Osteocyte (in vitro differentiated cells): Measurements from ENCODE around the gene DNAI1. TPM values are rescaled to one million over a fixed set of nuclear protein-coding genes. Genes with fewer than 3 reads are reported as not detected.

ENCODE experiments used
- DNase-seq: peaks from one replicate; pipeline ENCODE4 v3.0.0; 2021; ENCODE audit warnings: mixed read lengths; ENCODE audit not compliant: unreplicated experiment; ENCODE audit errors: extremely low spot score
- H3K27ac Mint-ChIP-seq: one replicate; pipeline ENCODE4 v1.8.0; 2021; ENCODE audit warnings: mild to moderate bottlenecking, mixed read lengths; ENCODE audit not compliant: unreplicated experiment
- H3K27me3 Mint-ChIP-seq: one replicate; pipeline ENCODE4 v1.8.0; 2021; ENCODE audit warnings: mixed read lengths; ENCODE audit not compliant: unreplicated experiment
- H3K36me3 Mint-ChIP-seq: one replicate; pipeline ENCODE4 v1.8.0; 2021; ENCODE audit warnings: mixed read lengths; ENCODE audit not compliant: unreplicated experiment
- H3K4me1 Mint-ChIP-seq: one replicate; pipeline ENCODE4 v1.8.0; 2021; ENCODE audit warnings: mixed read lengths; ENCODE audit not compliant: unreplicated experiment
- H3K4me3 Mint-ChIP-seq: one replicate; pipeline ENCODE4 v1.8.0; 2021; ENCODE audit warnings: mild to moderate bottlenecking, moderate library complexity, mixed read lengths; ENCODE audit not compliant: unreplicated experiment
- H3K9me3 Mint-ChIP-seq: one replicate; pipeline ENCODE4 v1.8.0; 2021; ENCODE audit warnings: mixed read lengths; ENCODE audit not compliant: unreplicated experiment
- CTCF ChIP-seq: fragments of 200-600 bp; sonication (generic); IDR thresholded peaks from 2 replicates; pipeline ENCODE4 v1.5.0; 2021; ENCODE audit warnings: antibody characterized with exemption, mild to moderate bottlenecking, moderate library complexity
- total RNA-seq: library from RNA; stranded (reverse); gene quantifications from 2 replicates; pipeline ENCODE4 v1.2.1, GENCODE V29; 2021

DNAI1 gene
- total RNA-seq, 1 donor from 2014 or later: not detected

- Mint-ChIP-seq H3K4me3 (no peak overlapping the region), H3K27me3 (no peaks in the 10 kb centered on the region), H3K27ac (peak overlapping the region; percentile 50), H3K36me3 (peaks cover 4% of the 10 kb centered on the region), H3K4me1 (peaks cover 19% of the 10 kb centered on the region), H3K9me3 (no peaks in the 10 kb centered on the region)
- DNase-seq: no peak
- no peak for TF ChIP-seq CTCF
Measured at GRCh38 chr9:34443533-34443932, 15.1 kb upstream of the DNAI1 start.

DNA sequence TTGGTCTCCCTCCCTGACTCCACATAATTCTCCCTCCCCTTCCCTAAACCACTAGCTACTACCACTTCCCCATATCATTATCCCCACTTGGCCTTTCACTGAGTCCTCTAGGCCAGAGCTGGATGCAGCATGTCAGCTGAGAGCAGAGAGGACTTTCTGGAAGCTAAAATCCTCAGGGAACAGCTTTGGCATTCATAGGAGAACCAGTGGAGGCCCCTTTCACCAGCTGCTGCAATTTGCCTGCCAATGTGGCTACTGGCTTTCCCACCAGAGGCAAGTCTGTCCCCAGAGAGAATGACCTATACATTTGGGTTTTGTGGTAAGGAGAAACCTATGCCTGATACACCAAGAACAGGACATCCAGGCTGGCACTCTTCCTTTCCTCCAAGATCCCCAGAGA lies 14.6 kb upstream of the DNAI1 start:
- DNase-seq: no peak
- Mint-ChIP-seq H3K27ac (peak overlapping the region; percentile 4), H3K9me3 (no peaks in the 10 kb centered on the region), H3K27me3 (no peaks in the 10 kb centered on the region), H3K36me3 (peaks cover 1% of the 10 kb centered on the region), H3K4me3 (no peak overlapping the region), H3K4me1 (peaks cover 19% of the 10 kb centered on the region)
- no peak for TF ChIP-seq CTCF

DNA sequence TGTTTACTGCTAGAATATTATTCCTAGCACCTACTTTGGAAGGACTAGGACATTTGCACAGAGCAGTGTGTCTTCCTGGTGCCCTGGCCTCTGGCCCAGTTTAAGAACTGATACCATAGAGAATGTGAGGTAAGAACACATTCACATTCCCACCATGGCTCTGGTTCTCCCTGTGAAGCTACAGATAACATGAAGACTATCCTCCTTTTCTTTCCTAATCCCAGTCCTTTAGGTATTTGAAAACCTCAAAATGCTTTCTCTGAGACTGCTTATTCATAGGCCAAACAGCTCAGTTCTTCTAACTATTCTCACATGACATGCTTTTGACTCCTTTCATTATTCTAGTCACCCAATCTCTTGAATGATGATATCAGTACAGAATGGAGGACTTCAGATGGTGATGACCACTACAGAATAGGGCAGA lies 12.1 kb upstream of the DNAI1 start:
- no peaks in the 10 kb centered on the region for H3K27me3 Mint-ChIP-seq
- TF ChIP-seq CTCF: no peak
- H3K4me1 Mint-ChIP-seq: peaks cover 12% of the 10 kb centered on the region
- DNase-seq: no peak
- H3K27ac Mint-ChIP-seq: no peak overlapping the region
- H3K36me3 Mint-ChIP-seq: no peaks in the 10 kb centered on the region
- H3K9me3 Mint-ChIP-seq: no peaks in the 10 kb centered on the region
- H3K4me3 Mint-ChIP-seq: no peak overlapping the region

GRCh38 chr9:34446951-34447350 lies 11.7 kb upstream of the DNAI1 start:
- no peaks in the 10 kb centered on the region for H3K27me3 Mint-ChIP-seq
- no peak overlapping the region for H3K4me3 Mint-ChIP-seq
- no peak for DNase-seq
- H3K4me1 Mint-ChIP-seq: peaks cover 11% of the 10 kb centered on the region
- H3K36me3 Mint-ChIP-seq: no peaks in the 10 kb centered on the region
- H3K27ac Mint-ChIP-seq: no peak overlapping the region
- no peak for TF ChIP-seq CTCF
- H3K9me3 Mint-ChIP-seq: no peaks in the 10 kb centered on the region

DNA sequence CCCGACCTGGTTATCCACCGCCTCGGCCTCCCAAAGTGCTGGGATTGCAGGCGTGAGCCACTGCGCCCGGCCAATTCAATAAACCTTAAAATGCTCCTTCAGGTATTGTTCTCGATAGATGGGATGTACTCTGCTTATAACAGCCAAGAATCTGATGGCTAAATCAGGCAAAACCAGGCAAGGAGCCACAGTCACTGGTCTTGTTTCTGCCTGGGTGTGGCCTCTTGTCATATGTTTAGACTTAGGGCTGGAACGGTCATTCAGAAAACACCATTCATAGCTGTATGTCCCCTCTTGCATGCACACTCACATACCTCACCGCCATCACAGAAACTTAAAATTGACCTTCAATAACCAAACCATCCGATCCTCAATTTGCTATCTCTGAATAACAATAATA lies 8.0 kb upstream of the DNAI1 start:
- Mint-ChIP-seq H3K4me1 (peaks cover 10% of the 10 kb centered on the region), H3K4me3 (no peak overlapping the region), H3K27me3 (no peaks in the 10 kb centered on the region), H3K9me3 (no peaks in the 10 kb centered on the region), H3K27ac (no peak overlapping the region), H3K36me3 (no peaks in the 10 kb centered on the region)
- no peak for TF ChIP-seq CTCF
- DNase-seq: no peak
